ENCODE measurements around the gene HNF4A. TPM values are rescaled to one million over a fixed set of nuclear protein-coding genes. Genes with fewer than 3 reads are reported as not detected.

Gene HNF4A
- total RNA-seq, 1 donor from 2014 or later: not detected

DNA sequence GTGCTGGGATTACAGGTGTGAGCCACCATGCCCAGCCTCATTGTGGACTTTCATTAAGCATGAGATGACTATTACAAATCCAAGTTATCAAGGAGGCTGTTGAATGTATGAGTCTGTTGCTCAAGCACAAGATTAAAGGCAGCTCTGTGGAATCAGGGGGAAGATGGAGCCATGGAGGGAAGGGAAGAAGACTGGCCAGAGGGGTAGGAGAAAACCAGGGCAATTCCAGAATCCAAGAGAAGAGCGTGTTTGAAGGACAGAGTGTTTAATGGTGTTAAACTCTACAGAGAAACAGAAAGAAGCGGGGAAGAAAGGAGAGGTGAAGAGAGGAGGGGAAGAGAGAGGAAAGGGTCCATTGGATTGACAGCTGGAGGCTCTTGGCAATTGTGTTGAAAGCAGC lies 70.4 kb downstream of the HNF4A start:
- H3K4me3 ChIP-seq (ENCODE audit: low read depth, low read length): no peak overlapping the region
- TF ChIP-seq, protein P1, sequence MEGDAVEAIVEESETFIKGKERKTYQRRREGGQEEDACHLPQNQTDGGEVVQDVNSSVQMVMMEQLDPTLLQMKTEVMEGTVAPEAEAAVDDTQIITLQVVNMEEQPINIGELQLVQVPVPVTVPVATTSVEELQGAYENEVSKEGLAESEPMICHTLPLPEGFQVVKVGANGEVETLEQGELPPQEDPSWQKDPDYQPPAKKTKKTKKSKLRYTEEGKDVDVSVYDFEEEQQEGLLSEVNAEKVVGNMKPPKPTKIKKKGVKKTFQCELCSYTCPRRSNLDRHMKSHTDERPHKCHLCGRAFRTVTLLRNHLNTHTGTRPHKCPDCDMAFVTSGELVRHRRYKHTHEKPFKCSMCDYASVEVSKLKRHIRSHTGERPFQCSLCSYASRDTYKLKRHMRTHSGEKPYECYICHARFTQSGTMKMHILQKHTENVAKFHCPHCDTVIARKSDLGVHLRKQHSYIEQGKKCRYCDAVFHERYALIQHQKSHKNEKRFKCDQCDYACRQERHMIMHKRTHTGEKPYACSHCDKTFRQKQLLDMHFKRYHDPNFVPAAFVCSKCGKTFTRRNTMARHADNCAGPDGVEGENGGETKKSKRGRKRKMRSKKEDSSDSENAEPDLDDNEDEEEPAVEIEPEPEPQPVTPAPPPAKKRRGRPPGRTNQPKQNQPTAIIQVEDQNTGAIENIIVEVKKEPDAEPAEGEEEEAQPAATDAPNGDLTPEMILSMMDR (conservative IDR thresholded peaks at IDR 0.05; ENCODE audit: low read depth, low read length): no peak
- no peak for DNase-seq (ENCODE audit: low read depth)

DNA sequence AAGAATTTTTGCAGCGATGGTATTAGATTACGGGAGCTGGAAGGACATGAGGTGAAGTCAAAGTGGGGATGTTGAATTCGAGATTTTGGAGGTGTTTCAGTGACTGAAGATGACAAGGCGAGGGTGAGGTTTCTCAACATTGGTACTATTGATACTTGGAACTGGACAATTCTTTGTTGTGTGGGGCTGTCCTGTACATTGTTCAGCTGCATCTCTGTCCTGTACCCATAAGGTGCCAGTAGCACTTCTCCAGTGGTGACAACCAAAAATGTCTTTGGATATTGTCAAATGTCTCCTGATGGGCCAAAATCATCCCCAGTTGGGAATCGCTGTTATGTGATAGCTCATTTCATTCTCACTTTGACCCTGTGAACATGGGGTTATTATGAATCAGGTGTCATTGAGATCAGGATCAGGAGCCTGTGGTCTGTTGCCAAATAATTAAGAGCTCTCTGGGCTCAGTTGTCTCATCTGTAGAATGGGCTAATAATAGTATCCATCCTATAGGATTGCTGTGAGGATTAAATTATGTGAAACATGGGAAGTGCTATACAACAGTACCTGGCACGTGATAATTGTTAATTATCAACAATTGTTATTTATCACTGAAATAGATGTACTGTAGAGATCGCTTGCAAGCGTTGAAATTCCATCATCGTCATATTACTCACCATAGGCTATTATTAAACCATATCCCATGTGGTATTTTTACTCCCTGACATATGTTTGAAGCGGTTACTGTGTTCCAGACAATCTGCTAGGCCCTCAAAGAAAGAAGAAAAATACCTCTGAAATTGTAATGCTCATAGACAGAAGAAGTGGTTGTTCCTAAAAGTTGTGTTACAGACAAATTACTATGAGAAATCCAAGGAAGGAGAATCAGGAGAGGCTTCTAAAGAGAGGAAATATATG lies 71.6 kb downstream of the HNF4A start:
- TF ChIP-seq, protein P1 (conservative IDR thresholded peaks at IDR 0.05; ENCODE audit: low read depth, low read length): no peak
- DNase-seq (ENCODE audit: low read depth): no peak

DNA sequence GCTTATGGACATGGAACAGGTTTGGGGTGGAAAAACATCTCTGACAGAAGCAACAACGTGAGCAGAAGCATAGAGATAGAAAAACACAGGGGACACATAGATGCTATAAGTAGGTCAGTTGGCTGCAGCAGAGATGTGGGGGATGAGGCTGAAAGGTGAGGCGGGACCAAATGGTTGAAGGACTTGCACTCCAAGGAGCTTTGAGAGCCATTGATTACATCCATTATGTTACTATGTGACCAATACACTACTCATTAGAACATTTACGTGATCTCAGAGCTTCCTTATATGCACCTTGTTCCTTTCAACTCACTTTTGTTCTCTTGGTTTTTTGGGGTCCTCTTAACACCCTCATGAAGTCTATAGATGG lies 72.3 kb downstream of the HNF4A start:
- H3K4me3 ChIP-seq (ENCODE audit: low read depth, low read length): no peak overlapping the region
- TF ChIP-seq, protein P1 (conservative IDR thresholded peaks at IDR 0.05; ENCODE audit: low read depth, low read length): no peak
- no peak for DNase-seq (ENCODE audit: low read depth)

More for the DNA sequence above, 71.6 kb downstream of the HNF4A start:
- no peak overlapping the region for H3K4me3 ChIP-seq (ENCODE audit: low read depth, low read length)

GRCh38 chr20:44428174-44429016 lies 72.9 kb downstream of the HNF4A start:
- no peak for DNase-seq (ENCODE audit: low read depth)
- H3K4me3 ChIP-seq (ENCODE audit: low read depth, low read length): no peak overlapping the region
- TF ChIP-seq, protein P1 (conservative IDR thresholded peaks at IDR 0.05; ENCODE audit: low read depth, low read length): no peak

GRCh38 chr20:44429017-44429339 lies 73.5 kb downstream of the HNF4A start:
- H3K4me3 ChIP-seq (ENCODE audit: low read depth, low read length): no peak overlapping the region
- TF ChIP-seq, protein P1 (conservative IDR thresholded peaks at IDR 0.05; ENCODE audit: low read depth, low read length): no peak
- DNase-seq (ENCODE audit: low read depth): no peak

DNA sequence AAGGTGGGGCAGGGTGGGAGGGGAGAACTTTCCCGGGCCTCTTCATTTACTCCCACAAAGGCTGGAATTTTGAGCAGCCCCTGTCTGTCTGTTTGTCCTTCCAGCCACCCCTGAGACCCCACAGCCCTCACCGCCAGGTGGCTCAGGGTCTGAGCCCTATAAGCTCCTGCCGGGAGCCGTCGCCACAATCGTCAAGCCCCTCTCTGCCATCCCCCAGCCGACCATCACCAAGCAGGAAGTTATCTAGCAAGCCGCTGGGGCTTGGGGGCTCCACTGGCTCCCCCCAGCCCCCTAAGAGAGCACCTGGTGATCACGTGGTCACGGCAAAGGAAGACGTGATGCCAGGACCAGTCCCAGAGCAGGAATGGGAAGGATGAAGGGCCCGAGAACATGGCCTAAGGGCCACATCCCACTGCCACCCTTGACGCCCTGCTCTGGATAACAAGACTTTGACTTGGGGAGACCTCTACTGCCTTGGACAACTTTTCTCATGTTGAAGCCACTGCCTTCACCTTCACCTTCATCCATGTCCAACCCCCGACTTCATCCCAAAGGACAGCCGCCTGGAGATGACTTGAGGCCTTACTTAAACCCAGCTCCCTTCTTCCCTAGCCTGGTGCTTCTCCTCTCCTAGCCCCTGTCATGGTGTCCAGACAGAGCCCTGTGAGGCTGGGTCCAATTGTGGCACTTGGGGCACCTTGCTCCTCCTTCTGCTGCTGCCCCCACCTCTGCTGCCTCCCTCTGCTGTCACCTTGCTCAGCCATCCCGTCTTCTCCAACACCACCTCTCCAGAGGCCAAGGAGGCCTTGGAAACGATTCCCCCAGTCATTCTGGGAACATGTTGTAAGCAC lies 74.1 kb downstream of the HNF4A start:
- DNase-seq (ENCODE audit: low read depth): no peak
- TF ChIP-seq, protein P1 (conservative IDR thresholded peaks at IDR 0.05; ENCODE audit: low read depth, low read length): no peak
- no peak overlapping the region for H3K4me3 ChIP-seq (ENCODE audit: low read depth, low read length)

All from epithelial cell of proximal tubule (primary cell).